ENCODE results near the gene GADD45B. TPM values are rescaled to one million over a fixed set of nuclear protein-coding genes. Genes with fewer than 3 reads are reported as not detected.

The GADD45B gene, protein sequence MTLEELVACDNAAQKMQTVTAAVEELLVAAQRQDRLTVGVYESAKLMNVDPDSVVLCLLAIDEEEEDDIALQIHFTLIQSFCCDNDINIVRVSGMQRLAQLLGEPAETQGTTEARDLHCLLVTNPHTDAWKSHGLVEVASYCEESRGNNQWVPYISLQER
- 47.4 and 61.6 TPM in 2 replicates for total RNA-seq (2012; rRNA removed)

DNA sequence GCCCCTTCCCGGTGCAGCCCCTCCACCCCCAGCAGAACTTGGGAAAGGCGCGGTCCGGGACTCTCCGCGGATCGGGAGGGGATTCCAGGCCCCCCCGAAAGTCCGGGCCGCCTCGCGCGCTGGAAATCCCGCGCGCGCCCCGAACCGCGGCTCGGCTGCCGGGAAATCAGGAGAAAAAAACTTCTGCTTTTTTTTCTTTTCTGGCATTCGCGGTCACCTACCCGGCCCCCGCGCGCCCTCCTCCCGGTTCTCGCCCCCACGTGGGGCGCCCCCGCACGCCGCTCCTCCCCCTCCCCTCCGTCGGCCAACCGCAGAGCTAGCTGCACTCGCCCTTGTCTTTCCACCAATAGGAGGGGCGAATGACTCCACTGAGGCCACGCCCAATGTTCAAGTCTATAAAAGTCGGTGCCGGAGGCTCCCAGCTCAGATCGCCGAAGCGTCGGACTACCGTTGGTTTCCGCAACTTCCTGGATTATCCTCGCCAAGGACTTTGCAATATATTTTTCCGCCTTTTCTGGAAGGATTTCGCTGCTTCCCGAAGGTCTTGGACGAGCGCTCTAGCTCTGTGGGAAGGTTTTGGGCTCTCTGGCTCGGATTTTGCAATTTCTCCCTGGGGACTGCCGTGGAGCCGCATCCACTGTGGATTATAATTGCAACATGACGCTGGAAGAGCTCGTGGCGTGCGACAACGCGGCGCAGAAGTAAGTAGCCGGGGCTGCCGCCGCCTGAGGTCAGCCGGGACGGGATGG, at the start of gene GADD45B:
Gene GADD45B, plus strand, starts transcription at position 426 of the 749 bp plus-strand sequence. Its CDS starts 232 bp downstream, at position 658.
- H3K9me3 ChIP-seq (replicated peaks; ENCODE audit: low read length) = no peaks in the 10 kb centered on the region
- H3K27me3 ChIP-seq (ENCODE audit: control insufficient read depth, insufficient read depth, low read length) = no peaks in the 10 kb centered on the region
- H3K4me1 ChIP-seq (ENCODE audit: control insufficient read depth, insufficient read depth, low read length) = peaks cover 4% of the 10 kb centered on the region
- H3K9ac ChIP-seq (ENCODE audit: low read depth, low read length) = peak within 1 kb of the TSS; percentile 97
- peaks cover 20% of the 10 kb centered on the region for H3K36me3 ChIP-seq (ENCODE audit: insufficient read depth, low read length)
- peak within 1 kb of the TSS; percentile 89 for H3K4me2 ChIP-seq (ENCODE audit: low read length)
- H3K4me3 ChIP-seq (ENCODE audit: low read length) = peak within 1 kb of the TSS; percentile 99

DNA sequence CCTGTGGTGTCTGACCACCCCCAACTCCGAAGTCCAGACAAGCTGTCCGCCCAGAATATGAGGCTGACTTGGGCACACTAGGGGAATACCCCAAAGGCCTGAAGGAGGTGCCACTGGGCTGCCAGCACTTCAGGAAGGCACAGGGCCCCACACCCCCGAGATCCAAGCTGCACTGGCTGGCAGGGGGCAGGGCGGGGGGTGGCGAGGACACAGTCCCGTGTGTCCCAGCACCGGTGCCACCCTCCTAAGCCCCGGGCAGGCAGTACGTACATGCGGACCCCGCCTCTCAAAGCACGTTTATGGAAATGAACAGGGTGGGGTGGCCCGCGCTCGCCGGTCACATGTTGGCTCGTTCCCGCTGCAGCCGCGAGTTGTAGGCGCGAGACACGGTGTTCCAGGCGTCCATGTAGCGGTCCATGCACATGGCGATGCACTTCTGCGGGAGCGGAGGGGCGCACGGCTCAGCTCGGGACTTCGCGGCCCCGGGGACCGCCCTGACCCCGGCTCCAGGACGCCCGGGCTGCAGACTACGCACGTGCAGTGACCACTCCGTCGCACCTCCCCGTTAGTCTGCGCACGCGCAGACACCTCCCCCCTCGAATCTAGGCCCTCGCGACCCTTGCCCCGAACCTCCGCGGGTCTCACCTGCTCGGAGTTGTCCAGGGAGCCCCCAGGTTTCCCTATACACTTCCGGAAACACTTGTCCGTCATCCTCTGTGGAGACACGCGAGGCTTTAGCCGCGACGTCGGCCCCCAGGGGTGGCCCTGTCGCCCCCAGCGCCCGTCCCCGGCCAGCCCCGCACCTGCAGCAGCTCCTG, 49.1 kb upstream of the GADD45B start:
- peaks cover 33% of the 10 kb centered on the region for H3K4me1 ChIP-seq (ENCODE audit: control insufficient read depth, insufficient read depth, low read length)
- peak overlapping the region; percentile 95 for H3K9ac ChIP-seq (ENCODE audit: low read depth, low read length)
- peak overlapping the region; percentile 94 for H3K4me3 ChIP-seq (ENCODE audit: low read length)
- peaks cover 40% of the 10 kb centered on the region for H3K36me3 ChIP-seq (ENCODE audit: insufficient read depth, low read length)
- no peaks in the 10 kb centered on the region for H3K27me3 ChIP-seq (ENCODE audit: control insufficient read depth, insufficient read depth, low read length)
- no peaks in the 10 kb centered on the region for H3K9me3 ChIP-seq (replicated peaks; ENCODE audit: low read length)
- H3K4me2 ChIP-seq (ENCODE audit: low read length) = peak overlapping the region; percentile 96

DNA sequence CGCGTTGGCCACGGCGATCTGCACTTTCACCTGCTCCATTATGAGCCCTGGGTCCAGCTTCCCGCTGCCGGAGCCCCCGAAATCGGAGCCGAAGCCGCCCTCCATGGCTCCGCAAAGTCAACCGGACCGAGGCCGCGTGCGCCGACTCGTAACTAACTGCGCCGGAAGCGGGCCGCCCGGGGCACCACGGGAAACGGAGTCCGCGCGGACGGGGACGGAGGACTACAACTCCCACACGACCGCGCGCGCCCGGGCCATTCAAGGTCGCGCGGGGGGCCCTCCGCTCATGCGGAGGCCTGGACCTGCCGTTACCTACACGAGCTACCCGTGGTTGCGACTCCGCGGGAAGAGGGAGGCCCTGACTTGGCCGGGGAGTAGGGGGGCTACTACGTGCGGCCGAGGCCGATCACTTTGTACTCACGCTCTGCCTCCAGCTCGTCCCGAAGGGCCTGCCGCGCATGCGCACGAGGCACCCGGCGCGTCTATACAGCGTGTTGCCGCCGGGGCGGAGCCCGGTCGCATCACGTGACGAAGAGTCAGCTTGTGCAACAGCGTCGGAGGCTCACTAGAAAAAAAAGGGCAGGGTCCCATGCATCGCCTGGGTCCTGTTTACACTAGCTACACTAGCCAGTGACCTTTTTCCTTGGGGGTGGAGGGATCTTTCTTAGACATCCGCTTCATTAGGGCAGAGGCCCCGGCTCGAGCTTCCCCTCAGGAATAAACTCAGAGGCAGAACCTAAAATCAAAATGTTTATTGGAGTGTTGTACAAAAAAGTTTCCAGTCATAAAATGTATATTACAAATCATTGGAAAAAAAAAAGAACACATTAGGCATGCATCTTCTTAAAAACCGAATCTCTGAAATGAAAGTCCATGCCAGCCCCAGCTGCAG, 48.3 kb upstream of the GADD45B start, which contains the start of gene TIMM13:
Gene TIMM13, minus strand, starts transcription at position 158 of the 892 bp plus-strand sequence. Its CDS starts 53 bp downstream, at position 105.
- Histone ChIP-seq H3K9ac (ENCODE audit: low read depth, low read length) (peak within 1 kb of the TSS; percentile 95), H3K4me2 (ENCODE audit: low read length) (peak within 1 kb of the TSS; percentile 96), H3K4me3 (ENCODE audit: low read length) (peak within 1 kb of the TSS; percentile 94), H3K27me3 (ENCODE audit: control insufficient read depth, insufficient read depth, low read length) (no peaks in the 10 kb centered on the region), H3K36me3 (ENCODE audit: insufficient read depth, low read length) (peaks cover 46% of the 10 kb centered on the region), H3K4me1 (ENCODE audit: control insufficient read depth, insufficient read depth, low read length) (peaks cover 33% of the 10 kb centered on the region), H3K9me3 (replicated peaks; ENCODE audit: low read length) (no peaks in the 10 kb centered on the region)

DNA sequence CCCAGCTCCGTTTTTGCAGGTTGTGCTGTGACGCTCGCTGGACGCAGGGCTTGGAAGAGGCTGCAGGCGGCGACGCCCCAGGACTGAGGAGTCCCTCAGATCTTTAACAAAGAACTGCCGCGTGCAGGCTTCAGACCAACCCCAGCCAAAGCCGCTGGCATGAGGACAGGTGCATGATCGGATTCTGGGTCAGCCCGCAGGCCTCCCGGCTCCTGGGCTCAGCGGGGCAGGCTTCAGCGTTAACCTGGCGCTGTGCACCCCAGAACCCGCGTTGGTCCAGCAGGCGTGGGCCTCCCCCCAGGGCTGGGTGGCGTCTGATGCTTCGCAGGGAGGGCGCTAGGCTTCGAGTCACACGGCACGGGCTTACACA, 47.6 kb upstream of the GADD45B start:
- H3K27me3 ChIP-seq (ENCODE audit: control insufficient read depth, insufficient read depth, low read length) = no peaks in the 10 kb centered on the region
- H3K4me3 ChIP-seq (ENCODE audit: low read length) = peak overlapping the region; percentile 94
- peak overlapping the region; percentile 95 for H3K9ac ChIP-seq (ENCODE audit: low read depth, low read length)
- peaks cover 33% of the 10 kb centered on the region for H3K4me1 ChIP-seq (ENCODE audit: control insufficient read depth, insufficient read depth, low read length)
- peak overlapping the region; percentile 96 for H3K4me2 ChIP-seq (ENCODE audit: low read length)
- no peaks in the 10 kb centered on the region for H3K9me3 ChIP-seq (replicated peaks; ENCODE audit: low read length)
- peaks cover 46% of the 10 kb centered on the region for H3K36me3 ChIP-seq (ENCODE audit: insufficient read depth, low read length)

DNA sequence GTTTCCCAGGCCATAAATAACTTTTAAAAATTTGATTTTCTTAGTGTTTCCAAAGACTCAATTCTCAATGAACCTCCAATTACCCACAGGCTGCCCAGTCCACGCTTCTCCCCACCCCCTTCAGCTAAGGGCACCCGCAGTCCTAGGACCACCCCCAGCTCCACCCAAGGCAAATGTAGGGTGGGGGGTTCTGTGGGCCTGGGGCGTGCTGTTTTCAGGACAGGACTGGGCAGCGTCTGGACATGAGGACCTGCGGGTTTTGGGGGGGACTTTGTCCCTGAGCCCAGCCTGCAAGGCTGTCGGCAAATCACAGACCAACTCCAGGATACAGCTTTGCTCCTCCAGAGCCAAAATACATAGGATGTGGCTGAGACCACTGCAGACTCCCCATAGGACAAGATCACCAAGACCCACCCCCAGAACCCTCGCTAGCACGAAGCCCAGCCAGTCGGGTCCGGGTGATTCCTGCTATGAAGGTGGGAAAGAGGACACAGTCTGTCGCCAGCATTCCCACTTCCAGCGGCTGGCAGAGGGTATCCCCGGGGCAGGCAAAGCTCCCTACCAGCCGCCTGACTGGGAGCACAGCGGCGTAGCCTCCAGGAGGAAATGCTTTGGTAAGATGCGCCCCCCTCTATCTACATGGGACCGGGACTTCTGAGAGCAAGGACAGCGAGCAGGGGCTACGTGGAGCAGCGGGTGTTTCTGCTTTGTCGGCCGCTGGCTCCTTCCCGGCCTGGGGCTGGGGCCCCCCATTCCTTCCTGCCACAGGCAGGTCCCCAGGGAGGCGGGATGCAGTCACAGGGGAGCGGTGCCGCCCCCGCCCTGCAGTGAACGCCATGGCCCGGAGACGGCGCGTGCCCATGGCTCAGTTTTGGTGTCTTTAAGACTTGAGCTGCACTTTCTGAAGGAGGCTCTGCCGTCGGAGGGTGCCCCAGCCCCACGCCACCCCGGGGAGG, 46.9 kb upstream of the GADD45B start:
- Histone ChIP-seq H3K4me3 (ENCODE audit: low read length) (no peak overlapping the region), H3K27me3 (ENCODE audit: control insufficient read depth, insufficient read depth, low read length) (no peaks in the 10 kb centered on the region), H3K9me3 (replicated peaks; ENCODE audit: low read length) (no peaks in the 10 kb centered on the region), H3K4me2 (ENCODE audit: low read length) (peak overlapping the region; percentile 96), H3K36me3 (ENCODE audit: insufficient read depth, low read length) (peaks cover 44% of the 10 kb centered on the region), H3K4me1 (ENCODE audit: control insufficient read depth, insufficient read depth, low read length) (peaks cover 33% of the 10 kb centered on the region), H3K9ac (ENCODE audit: low read depth, low read length) (no peak overlapping the region)

DNA sequence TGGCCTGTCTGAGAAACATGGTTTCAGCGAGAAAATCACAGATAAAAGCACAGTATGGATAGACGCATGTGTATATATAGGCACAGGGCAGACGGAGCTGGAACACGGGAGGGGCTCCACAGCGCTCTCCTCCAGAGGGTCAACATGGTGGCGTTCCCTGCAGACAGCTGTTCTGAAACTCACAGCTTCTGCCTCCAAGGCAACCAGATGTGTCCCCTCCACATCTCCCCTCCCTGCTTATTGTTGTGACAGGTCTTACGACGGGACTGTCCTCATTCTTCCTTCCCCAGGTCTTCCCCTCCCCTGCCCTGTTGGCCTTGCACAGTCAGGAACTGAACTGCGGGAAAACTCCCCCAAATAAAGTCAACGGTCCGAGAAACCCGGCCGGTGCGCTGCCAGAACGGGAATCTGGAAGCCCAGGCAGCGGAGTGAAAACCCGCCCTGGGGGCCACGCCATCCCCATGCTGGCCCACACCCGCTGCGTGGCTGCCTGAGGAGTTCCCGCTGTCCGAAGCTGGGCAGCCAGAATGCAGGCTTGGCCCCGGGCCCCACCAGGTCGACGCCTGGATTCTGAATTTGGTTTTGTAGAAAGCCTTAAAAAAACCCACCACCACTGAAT, 45.9 kb upstream of the GADD45B start:
- peaks cover 28% of the 10 kb centered on the region for H3K4me1 ChIP-seq (ENCODE audit: control insufficient read depth, insufficient read depth, low read length)
- H3K27me3 ChIP-seq (ENCODE audit: control insufficient read depth, insufficient read depth, low read length) = no peaks in the 10 kb centered on the region
- H3K36me3 ChIP-seq (ENCODE audit: insufficient read depth, low read length) = peaks cover 50% of the 10 kb centered on the region
- H3K9me3 ChIP-seq (replicated peaks; ENCODE audit: low read length) = no peaks in the 10 kb centered on the region
- no peak overlapping the region for H3K4me2 ChIP-seq (ENCODE audit: low read length)
- H3K9ac ChIP-seq (ENCODE audit: low read depth, low read length) = no peak overlapping the region
- no peak overlapping the region for H3K4me3 ChIP-seq (ENCODE audit: low read length)

DNA sequence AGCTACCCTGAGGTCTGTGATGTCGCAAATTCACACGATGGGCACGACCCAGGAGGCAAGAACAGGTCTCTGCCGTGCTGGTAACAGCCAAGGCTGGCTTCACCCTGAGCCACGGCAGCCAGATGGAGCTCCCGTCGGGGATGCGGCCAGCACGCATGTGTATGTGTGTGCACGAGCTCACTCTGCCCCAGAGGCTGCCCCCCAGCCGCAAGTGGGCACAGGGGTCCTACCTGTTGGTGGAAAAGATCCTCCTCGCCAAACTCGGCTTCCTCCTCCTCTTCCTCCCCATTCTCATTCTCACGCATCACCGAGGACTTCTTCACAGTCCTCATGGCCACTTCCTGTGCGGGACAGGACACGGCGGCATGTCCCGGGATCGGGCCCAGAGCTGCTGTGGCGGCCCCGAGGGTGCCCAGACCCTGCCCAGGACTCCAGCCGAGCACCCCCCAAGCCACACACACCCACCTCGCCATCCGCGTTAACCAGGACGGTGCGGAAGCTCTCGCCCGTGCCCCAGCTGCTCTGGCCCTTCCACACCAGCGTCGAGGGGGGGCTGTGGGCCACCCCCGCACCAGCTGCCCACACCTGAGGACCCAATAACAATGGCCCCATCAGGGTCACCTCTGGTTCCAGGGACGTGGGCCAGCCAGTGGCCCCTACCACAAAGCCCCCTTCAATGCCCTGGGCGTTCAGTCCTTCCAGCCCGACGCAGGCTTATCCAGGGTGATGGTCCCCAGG, 44.4 kb upstream of the GADD45B start:
- H3K36me3 ChIP-seq (ENCODE audit: insufficient read depth, low read length) = peaks cover 47% of the 10 kb centered on the region

DNA sequence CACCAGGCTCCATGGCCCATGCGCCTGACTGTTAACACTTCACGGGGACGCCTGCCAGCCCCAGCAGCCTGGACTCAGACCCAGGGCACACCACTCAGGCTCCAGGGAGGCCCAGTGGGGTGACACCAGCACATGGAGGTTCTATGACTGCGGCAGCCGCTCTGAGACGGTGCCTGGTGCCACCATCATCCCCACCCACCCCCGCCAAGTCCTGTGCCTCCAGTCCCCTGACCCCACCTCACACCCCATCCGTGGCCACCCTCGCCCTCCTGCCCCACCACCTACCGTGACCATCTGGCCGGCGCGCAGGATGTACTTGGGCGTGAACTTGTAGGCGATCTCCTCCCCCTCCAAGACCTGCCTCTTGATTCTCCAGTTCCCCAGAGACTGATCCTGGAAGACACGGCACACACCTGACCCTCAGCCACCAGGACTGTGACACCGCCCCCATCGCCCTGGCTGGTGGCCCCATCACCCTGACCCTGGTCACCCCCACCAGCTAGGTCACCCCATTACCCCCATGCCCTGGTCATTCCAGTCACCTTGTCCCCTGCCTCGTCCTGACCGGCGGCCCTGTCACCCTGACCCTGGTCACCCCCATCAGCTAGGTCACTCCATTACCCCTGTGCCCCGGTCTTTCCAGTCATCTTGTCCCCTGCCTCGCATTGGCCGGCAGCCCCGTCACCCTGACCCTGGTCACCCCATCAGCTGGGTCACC, 43.6 kb upstream of the GADD45B start:
- H3K9ac ChIP-seq (ENCODE audit: low read depth, low read length) = no peak overlapping the region

More for the DNA sequence above, 44.4 kb upstream of the GADD45B start:
- Histone ChIP-seq H3K27me3 (ENCODE audit: control insufficient read depth, insufficient read depth, low read length) (no peaks in the 10 kb centered on the region), H3K9me3 (replicated peaks; ENCODE audit: low read length) (no peaks in the 10 kb centered on the region), H3K4me1 (ENCODE audit: control insufficient read depth, insufficient read depth, low read length) (peaks cover 14% of the 10 kb centered on the region), H3K4me3 (ENCODE audit: low read length) (no peak overlapping the region), H3K9ac (ENCODE audit: low read depth, low read length) (no peak overlapping the region), H3K4me2 (ENCODE audit: low read length) (no peak overlapping the region)

DNA sequence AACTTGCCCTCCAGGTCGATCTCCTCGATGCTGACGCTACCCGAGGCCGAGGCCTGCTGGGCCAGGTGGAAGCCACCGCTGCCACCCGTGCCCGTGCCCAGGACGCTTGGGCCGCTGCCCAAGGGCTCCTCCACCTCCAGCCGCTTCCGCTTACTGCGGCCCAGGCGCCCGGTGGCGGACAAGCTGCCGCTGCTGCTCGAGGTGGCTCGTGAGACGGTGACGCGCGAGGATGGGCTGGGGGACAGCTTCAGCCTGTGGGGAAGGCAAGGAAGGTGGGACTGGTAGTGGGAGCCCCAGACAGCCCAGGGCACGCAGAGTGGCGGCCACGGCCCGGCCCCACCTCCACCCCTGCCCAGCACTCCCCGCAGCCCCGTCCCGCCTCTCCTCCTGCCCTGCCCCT, 42.1 kb upstream of the GADD45B start:
- H3K36me3 ChIP-seq (ENCODE audit: insufficient read depth, low read length) = peaks cover 67% of the 10 kb centered on the region
- H3K9ac ChIP-seq (ENCODE audit: low read depth, low read length) = no peak overlapping the region
- no peak overlapping the region for H3K4me3 ChIP-seq (ENCODE audit: low read length)
- H3K27me3 ChIP-seq (ENCODE audit: control insufficient read depth, insufficient read depth, low read length) = no peaks in the 10 kb centered on the region
- H3K9me3 ChIP-seq (replicated peaks; ENCODE audit: low read length) = no peaks in the 10 kb centered on the region
- H3K4me1 ChIP-seq (ENCODE audit: control insufficient read depth, insufficient read depth, low read length) = no peaks in the 10 kb centered on the region
- H3K4me2 ChIP-seq (ENCODE audit: low read length) = no peak overlapping the region

More for the DNA sequence above, 43.6 kb upstream of the GADD45B start:
- peaks cover 53% of the 10 kb centered on the region for H3K36me3 ChIP-seq (ENCODE audit: insufficient read depth, low read length)
- no peaks in the 10 kb centered on the region for H3K9me3 ChIP-seq (replicated peaks; ENCODE audit: low read length)
- no peaks in the 10 kb centered on the region for H3K27me3 ChIP-seq (ENCODE audit: control insufficient read depth, insufficient read depth, low read length)
- no peak overlapping the region for H3K4me3 ChIP-seq (ENCODE audit: low read length)
- H3K4me2 ChIP-seq (ENCODE audit: low read length) = no peak overlapping the region
- peaks cover 10% of the 10 kb centered on the region for H3K4me1 ChIP-seq (ENCODE audit: control insufficient read depth, insufficient read depth, low read length)

Measured in skeletal muscle satellite cell (primary cell).